RWPE2 (cell line): ENCODE measurements around the gene PTPN9.

Source experiments
- ATAC-seq: fragments of 200-7000 bp; cut with Tn5 transposase; 3 replicates; pipeline ENCODE4 v1.9.1; 2021; ENCODE audit warnings: low read depth
- DNase-seq: peaks from one replicate; pipeline ENCODE4 v3.0.0-alpha.2; 2020; ENCODE audit warnings: low spot score
- H3K27ac ChIP-seq: fragments of 450-650 bp; 2 replicates; pipeline ENCODE4 v1.5.1; 2017; ENCODE audit warnings: mild to moderate bottlenecking; ENCODE audit not compliant: poor library complexity, severe bottlenecking
- H3K27me3 ChIP-seq: fragments of 250-450 bp; sonication (Bioruptor Pico); 2 replicates; pipeline ENCODE4 v1.5.1; 2021; ENCODE audit warnings: mild to moderate bottlenecking, moderate library complexity; ENCODE audit not compliant: insufficient read depth, poor library complexity, severe bottlenecking
- H3K36me3 ChIP-seq: fragments of 250-450 bp; sonication (Bioruptor Pico); 2 replicates; pipeline ENCODE4 v1.5.1; 2020; ENCODE audit warnings: low read depth, mild to moderate bottlenecking, moderate library complexity
- H3K4me1 ChIP-seq: fragments of 250-450 bp; sonication (Bioruptor Pico); 2 replicates; pipeline ENCODE4 v1.5.1; 2021; ENCODE audit warnings: mild to moderate bottlenecking, moderate library complexity; ENCODE audit not compliant: insufficient read depth, poor library complexity, severe bottlenecking
- H3K4me3 ChIP-seq: fragments of 250-450 bp; sonication (Bioruptor Pico); 2 replicates; pipeline ENCODE4 v1.5.1; 2021; ENCODE audit warnings: mild to moderate bottlenecking, moderate library complexity; ENCODE audit not compliant: severe bottlenecking
- H3K9me3 ChIP-seq: fragments of 250-450 bp; sonication (Bioruptor Pico); 2 replicates; pipeline ENCODE4 v1.5.1; 2021; ENCODE audit warnings: mild to moderate bottlenecking, moderate library complexity; ENCODE audit not compliant: severe bottlenecking
- CTCF ChIP-seq: fragments of 450-650 bp; IDR thresholded peaks from one replicate; pipeline ENCODE4 v1.5.1; 2017; ENCODE audit warnings: mild to moderate bottlenecking, moderate library complexity; ENCODE audit not compliant: poor library complexity, severe bottlenecking

PTPN9 gene

GRCh38 chr15:75437721-75438120 lies 141.4 kb downstream of the PTPN9 start:
- H3K9me3 ChIP-seq = no peaks in the 10 kb centered on the region
- ATAC-seq (no peak), DNase-seq (no peak)
- H3K4me3 ChIP-seq = no peak overlapping the region
- no peak overlapping the region for H3K27ac ChIP-seq
- TF ChIP-seq CTCF = no peak
- no peaks in the 10 kb centered on the region for H3K27me3 ChIP-seq
- peaks cover 63% of the 10 kb centered on the region for H3K36me3 ChIP-seq
- no peaks in the 10 kb centered on the region for H3K4me1 ChIP-seq

DNA sequence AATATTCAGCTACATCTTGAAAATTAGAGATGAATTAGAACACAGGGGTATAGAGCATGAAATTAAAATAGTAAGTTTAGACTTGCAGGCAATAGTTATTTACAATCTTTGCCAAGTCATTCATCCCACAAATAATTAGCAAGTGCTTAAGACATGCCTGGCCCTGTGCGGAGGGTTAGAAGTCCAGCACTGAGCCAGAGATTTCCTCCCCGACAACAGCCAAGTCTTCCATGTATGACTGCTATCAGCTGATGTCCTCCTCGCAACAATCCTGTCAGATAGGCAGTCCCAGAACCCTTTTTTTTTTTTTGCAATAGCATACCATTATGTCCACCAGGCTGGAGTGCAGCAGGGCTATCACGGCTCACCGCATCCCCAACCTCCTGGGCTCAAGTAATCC lies 142.2 kb downstream of the PTPN9 start:
- Histone ChIP-seq H3K36me3 (peaks cover 59% of the 10 kb centered on the region), H3K27me3 (no peaks in the 10 kb centered on the region), H3K4me3 (no peak overlapping the region), H3K27ac (no peak overlapping the region), H3K9me3 (no peaks in the 10 kb centered on the region), H3K4me1 (no peaks in the 10 kb centered on the region)
- ATAC-seq (0 out of 3 replicates have a peak, but pooled peaks have one; percentile 29), DNase-seq (no peak)
- TF ChIP-seq CTCF = no peak

DNA sequence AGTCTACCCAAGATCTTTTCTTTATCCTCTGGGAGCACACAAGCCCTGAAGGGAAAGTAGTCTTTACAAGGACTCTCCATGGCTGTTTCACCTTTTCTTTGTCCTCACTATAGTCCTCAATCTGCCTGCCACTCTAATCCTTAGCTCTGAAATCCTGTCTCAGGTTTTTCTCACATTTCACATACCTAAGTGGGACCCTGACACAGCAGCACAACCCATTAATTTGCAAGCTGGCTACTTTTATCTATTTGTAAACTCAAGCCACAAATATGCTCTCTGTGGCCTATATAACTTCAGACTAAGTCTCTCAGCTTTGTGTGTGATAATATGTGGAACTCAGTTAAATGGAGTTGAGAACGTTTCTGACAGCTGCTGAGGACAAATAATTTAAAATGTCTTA lies 147.4 kb downstream of the PTPN9 start:
- Histone ChIP-seq H3K36me3 (peaks cover 67% of the 10 kb centered on the region), H3K4me3 (no peak overlapping the region), H3K4me1 (no peaks in the 10 kb centered on the region), H3K27ac (no peak overlapping the region), H3K9me3 (no peaks in the 10 kb centered on the region), H3K27me3 (no peaks in the 10 kb centered on the region)
- ATAC-seq (no peak), DNase-seq (no peak)
- no peak for TF ChIP-seq CTCF

DNA sequence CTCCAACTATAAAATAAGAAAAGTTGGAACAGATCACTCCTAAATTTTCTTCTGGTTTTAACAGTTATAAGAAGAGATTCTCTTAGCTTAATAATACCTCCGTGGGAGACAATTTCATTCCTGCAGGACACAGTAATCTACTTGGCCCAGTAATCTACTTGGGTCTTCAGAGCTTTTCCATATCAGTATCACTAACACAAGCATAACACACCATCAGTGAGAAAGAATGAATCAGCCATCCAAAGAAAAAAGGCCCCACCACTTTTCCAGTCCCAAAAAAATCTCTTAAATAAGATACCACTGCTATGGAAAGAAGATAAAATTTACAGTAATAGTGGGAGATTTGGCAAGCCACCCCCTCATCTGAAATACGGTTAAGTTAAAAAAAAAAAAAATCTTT lies 147.8 kb downstream of the PTPN9 start:
- H3K27me3 ChIP-seq = no peaks in the 10 kb centered on the region
- DNase-seq (no peak), ATAC-seq (no peak)
- H3K4me1 ChIP-seq = no peaks in the 10 kb centered on the region
- H3K36me3 ChIP-seq = peaks cover 67% of the 10 kb centered on the region
- TF ChIP-seq CTCF = no peak
- H3K4me3 ChIP-seq = no peak overlapping the region
- no peaks in the 10 kb centered on the region for H3K9me3 ChIP-seq
- no peak overlapping the region for H3K27ac ChIP-seq

DNA sequence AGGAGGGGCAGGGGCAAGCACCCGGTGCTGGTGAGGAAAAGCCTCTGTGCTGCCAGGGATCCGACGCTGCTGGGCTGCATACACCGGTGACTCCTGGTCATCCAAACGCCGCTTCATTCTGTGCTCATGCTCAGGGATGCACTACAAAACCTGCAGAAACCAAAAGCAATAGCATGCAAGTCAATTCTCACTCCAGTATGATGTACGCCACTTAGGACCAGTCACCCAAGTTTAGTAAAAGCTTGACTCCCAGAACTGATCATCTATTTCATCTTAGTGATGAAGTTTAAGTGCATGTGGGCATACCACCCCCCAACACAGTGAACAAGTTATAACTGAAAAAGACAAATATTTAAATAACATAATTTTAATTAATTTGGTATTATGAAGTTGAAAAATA lies 148.9 kb downstream of the PTPN9 start:
- peaks cover 67% of the 10 kb centered on the region for H3K36me3 ChIP-seq
- TF ChIP-seq CTCF = no peak

More for the DNA sequence above, 148.9 kb downstream of the PTPN9 start:
- Histone ChIP-seq H3K9me3 (no peaks in the 10 kb centered on the region), H3K4me1 (no peaks in the 10 kb centered on the region), H3K27ac (no peak overlapping the region), H3K27me3 (no peaks in the 10 kb centered on the region), H3K4me3 (no peak overlapping the region)
- no peak for ATAC-seq
- DNase-seq = no peak
